Measurements from ENCODE around the gene MCC. TPM values are rescaled to one million over a fixed set of nuclear protein-coding genes. Genes with fewer than 3 reads are reported as not detected.

The MCC gene
- polyA plus RNA-seq, 3 donors from 2014 or later, result 0.53 to 1.2 (median 0.63) TPM

- Mint-ChIP-seq H3K36me3 (no peaks in the 10 kb centered on the region), H3K27ac (no peak overlapping the region), H3K4me3 (no peak overlapping the region)
Observed at GRCh38 chr5:113213551-113214425, 274.5 kb downstream of the MCC start.

GRCh38 chr5:113212244-113212920 lies 275.9 kb downstream of the MCC start:
- Mint-ChIP-seq H3K36me3 (no peaks in the 10 kb centered on the region), H3K4me3 (no peak overlapping the region), H3K9me3 (no peaks in the 10 kb centered on the region), H3K27me3 (ENCODE audit: low read depth in 3 of 3) (peaks cover 0 to 2% (median 2%) of the 10 kb centered on the region in 3 donors), H3K4me1 (no peaks in the 10 kb centered on the region), H3K27ac (no peak overlapping the region)
- no peak for DNase-seq

More at GRCh38 chr5:113213551-113214425, 274.5 kb downstream of the MCC start:
- no peaks in the 10 kb centered on the region for H3K9me3 Mint-ChIP-seq
- peaks cover 0 to 2% (median 2%) of the 10 kb centered on the region in 3 donors for H3K27me3 Mint-ChIP-seq (ENCODE audit: low read depth in 3 of 3)
- DNase-seq, result no peak
- no peaks in the 10 kb centered on the region for H3K4me1 Mint-ChIP-seq

DNA sequence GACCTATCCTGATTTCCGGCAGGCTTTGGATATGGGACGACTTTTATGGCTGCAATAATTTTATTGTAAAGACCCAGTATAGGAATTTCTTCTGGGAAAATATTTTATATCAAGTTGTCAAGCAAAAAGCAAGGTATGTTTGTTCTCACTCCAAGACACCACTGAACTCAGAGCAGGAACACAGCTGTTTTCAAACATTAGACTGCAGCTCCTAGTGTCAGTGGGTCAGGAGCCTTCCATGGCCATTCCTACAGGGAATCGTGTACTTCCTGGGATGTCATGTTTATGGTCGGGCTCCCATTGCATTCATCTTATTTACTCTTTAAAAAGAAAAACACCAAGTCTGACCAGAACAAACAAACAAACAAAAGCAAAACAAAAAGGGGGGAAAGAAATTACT lies 278.8 kb downstream of the MCC start:
- Mint-ChIP-seq H3K27ac (no peak overlapping the region), H3K27me3 (ENCODE audit: low read depth in 3 of 3) (no peaks in the 10 kb centered on the region), H3K4me3 (no peak overlapping the region), H3K36me3 (no peaks in the 10 kb centered on the region), H3K4me1 (no peaks in the 10 kb centered on the region), H3K9me3 (no peaks in the 10 kb centered on the region)
- no peak for DNase-seq

GRCh38 chr5:113205807-113206206 lies 282.4 kb downstream of the MCC start:
- DNase-seq, result no peak
- Mint-ChIP-seq H3K27ac (no peak overlapping the region), H3K4me3 (no peak overlapping the region), H3K36me3 (no peaks in the 10 kb centered on the region), H3K27me3 (ENCODE audit: low read depth in 3 of 3) (no peaks in the 10 kb centered on the region), H3K4me1 (no peaks in the 10 kb centered on the region), H3K9me3 (no peaks in the 10 kb centered on the region)

DNA sequence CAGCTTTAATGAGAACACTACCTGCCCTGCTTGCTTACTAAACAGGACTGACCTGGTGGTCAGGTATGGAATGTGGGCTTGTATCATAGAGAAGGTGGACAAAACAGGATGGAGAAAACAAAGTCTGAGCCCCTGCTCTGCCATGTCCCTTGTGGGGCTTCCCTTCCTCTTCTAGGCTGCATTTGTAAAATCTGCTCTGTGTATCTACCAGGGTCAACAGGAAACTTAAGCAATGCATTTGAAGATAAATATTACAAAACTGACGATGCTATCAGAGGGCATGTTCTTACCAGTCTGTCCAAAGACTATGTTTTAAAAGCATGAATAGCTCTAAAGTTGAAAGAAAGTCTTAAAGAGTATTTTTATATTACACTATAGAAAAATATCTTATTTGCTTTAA lies 282.9 kb downstream of the MCC start:
- H3K4me1 Mint-ChIP-seq, result no peaks in the 10 kb centered on the region
- H3K36me3 Mint-ChIP-seq, result no peaks in the 10 kb centered on the region
- H3K4me3 Mint-ChIP-seq, result no peak overlapping the region
- DNase-seq, result no peak
- H3K9me3 Mint-ChIP-seq, result no peaks in the 10 kb centered on the region
- no peaks in the 10 kb centered on the region for H3K27me3 Mint-ChIP-seq (ENCODE audit: low read depth in 3 of 3)
- no peak overlapping the region for H3K27ac Mint-ChIP-seq

GRCh38 chr5:113204525-113205161 lies 283.6 kb downstream of the MCC start:
- no peaks in the 10 kb centered on the region for H3K9me3 Mint-ChIP-seq
- no peaks in the 10 kb centered on the region for H3K36me3 Mint-ChIP-seq
- no peaks in the 10 kb centered on the region for H3K4me1 Mint-ChIP-seq
- H3K27ac Mint-ChIP-seq, result no peak overlapping the region
- H3K27me3 Mint-ChIP-seq (ENCODE audit: low read depth in 3 of 3), result no peaks in the 10 kb centered on the region
- DNase-seq, result no peak
- H3K4me3 Mint-ChIP-seq, result no peak overlapping the region

DNA sequence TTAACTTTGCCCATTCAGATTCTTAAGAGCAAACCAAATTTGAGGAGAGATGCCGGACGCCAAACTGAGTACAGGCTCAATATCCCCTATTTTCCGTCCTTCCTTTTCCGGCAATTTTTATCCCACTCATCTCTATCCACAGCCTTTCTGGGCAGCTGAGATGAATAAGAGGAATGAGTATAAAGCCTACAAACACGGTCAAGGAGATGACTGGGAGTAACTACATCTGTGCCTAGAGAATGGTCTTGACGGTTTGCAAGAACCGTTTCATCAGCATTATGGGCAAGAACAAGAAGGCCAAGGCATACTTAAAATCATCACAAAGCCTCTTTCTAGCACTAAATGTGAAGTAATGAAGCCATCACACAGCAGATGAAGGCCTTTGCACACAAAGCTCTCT lies 284.3 kb downstream of the MCC start:
- H3K36me3 Mint-ChIP-seq, result no peaks in the 10 kb centered on the region
- peaks cover 0 to 4% (median under 1%) of the 10 kb centered on the region in 3 donors for H3K27me3 Mint-ChIP-seq (ENCODE audit: low read depth in 3 of 3)
- no peaks in the 10 kb centered on the region for H3K9me3 Mint-ChIP-seq
- DNase-seq, result no peak
- no peak overlapping the region for H3K4me3 Mint-ChIP-seq
- no peak overlapping the region for H3K27ac Mint-ChIP-seq
- no peaks in the 10 kb centered on the region for H3K4me1 Mint-ChIP-seq

DNA sequence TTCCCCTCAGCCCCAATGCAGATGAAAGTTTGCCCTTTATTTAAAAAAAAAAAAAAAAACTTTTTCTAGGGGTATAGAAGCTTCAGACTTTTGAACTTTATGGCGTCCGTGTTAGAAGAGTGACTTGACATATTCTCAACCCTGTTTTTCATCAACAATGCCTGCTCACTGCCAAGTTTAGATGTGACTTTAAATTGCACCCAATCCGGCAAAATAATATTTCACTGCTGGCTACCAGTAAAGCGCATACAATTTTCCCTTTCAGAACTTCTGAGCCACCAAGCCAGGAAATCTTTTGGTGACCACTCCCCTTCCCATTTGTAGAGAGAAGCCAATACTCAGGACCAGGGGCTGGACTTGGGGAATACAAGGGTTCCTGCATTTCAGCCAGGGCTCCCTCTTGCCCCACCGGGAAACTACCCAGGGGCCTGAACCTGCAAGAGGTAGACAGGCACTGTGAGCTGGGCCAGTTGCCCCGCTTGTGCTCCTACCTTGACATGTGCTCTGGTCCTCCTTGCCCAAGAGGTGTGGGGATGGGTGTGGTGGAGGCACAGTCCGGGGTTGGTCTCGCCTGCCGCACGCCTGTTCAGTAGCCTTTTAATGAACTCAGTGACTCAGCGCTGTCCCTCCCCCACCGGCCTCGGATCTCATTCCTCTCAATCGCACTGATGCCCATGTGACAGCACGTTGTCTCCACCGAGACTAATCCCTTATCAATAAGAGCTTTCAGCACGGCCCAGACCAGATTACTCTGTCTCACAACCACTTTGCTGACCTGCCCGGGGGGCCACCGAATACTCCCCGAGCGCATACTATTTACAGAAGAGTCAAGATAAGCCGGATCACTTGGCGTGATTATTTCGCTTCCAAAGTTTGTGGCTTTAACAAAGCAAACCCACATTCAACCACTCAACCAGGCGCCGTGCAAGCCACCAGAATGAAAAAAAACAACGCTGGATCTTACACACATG lies 285.2 kb downstream of the MCC start:
- Mint-ChIP-seq H3K9me3 (no peaks in the 10 kb centered on the region), H3K27ac (no peak overlapping the region), H3K36me3 (no peaks in the 10 kb centered on the region), H3K27me3 (ENCODE audit: low read depth in 3 of 3) (peaks cover 0 to 4% (median 3%) of the 10 kb centered on the region in 3 donors), H3K4me3 (no peak overlapping the region), H3K4me1 (no peaks in the 10 kb centered on the region)
- DNase-seq, result no peak

DNA sequence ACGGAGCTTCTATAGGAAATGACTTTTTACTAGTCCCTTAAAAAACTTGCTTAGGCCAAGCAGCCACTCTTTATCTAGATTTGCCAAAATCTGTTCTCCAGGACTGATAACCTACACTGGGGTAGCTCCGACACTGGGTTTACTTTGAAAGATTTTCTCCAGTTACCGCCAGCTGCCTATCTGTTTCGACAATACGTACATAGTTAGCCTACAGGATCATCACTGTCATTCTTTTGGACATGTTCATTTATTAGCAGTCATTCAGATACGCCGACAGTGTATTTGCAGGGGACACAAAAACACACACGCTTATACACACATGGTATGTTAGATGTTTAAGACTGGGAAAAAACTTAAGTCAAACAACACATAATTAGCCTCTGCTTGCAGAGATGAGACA lies 286.0 kb downstream of the MCC start:
- no peak for DNase-seq
- H3K4me3 Mint-ChIP-seq, result no peak overlapping the region
- no peaks in the 10 kb centered on the region for H3K36me3 Mint-ChIP-seq
- H3K9me3 Mint-ChIP-seq, result peaks cover 0 to 1% (median 0%) of the 10 kb centered on the region in 6 donors
- H3K27ac Mint-ChIP-seq, result no peak overlapping the region
- H3K27me3 Mint-ChIP-seq (ENCODE audit: low read depth in 3 of 3), result peaks cover 0 to 4% (median 3%) of the 10 kb centered on the region in 3 donors
- H3K4me1 Mint-ChIP-seq, result no peaks in the 10 kb centered on the region

- H3K27me3 Mint-ChIP-seq (ENCODE audit: low read depth in 3 of 3), result peaks cover 0 to 4% (median 3%) of the 10 kb centered on the region in 3 donors
- H3K27ac Mint-ChIP-seq, result no peak overlapping the region
- H3K4me1 Mint-ChIP-seq, result no peaks in the 10 kb centered on the region
Observed at GRCh38 chr5:113201715-113202114, 286.5 kb downstream of the MCC start.

GRCh38 chr5:113199122-113199905 lies 288.9 kb downstream of the MCC start:
- H3K4me1 Mint-ChIP-seq, result no peaks in the 10 kb centered on the region
- H3K36me3 Mint-ChIP-seq, result no peaks in the 10 kb centered on the region

More at GRCh38 chr5:113201715-113202114, 286.5 kb downstream of the MCC start:
- DNase-seq, result no peak
- H3K9me3 Mint-ChIP-seq, result peaks cover 0 to 1% (median 0%) of the 10 kb centered on the region in 6 donors
- H3K36me3 Mint-ChIP-seq, result no peaks in the 10 kb centered on the region
- no peak overlapping the region for H3K4me3 Mint-ChIP-seq

DNA sequence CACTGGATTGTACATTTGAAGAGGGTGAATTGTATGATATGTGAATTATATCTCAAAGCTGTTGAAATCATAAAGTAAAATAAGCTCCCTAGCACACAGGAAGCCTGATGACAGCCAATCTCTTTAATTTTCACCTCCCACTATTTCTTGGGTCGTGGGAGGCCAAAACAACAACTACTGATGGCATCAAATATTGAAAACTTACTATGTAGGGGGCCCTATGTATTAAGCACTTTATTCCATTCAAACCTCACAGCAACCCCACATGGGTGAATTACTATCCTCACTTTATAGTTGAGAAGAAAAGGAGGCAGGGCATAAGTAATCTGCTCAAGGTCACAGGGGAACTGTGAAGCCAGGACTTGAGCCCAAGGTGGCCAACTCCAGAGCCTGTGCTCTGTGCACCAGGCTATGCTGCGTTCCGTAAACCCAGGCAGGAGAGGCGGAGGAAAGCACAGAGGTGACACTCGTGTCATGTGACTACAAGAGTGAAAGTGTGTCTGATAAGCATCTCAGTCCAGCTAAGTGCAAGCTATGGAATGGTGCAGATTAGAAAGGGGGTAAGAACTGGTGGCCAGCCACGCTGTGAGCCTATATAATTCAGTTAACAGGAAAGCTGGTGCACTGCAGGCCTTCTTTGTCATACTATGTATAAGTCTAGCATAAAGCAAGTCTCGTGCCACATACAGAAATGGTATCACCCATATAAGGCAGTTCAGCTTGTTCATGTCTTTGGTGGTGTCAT lies 290.6 kb downstream of the MCC start:
- peaks cover 0 to 1% (median 0%) of the 10 kb centered on the region in 6 donors for H3K9me3 Mint-ChIP-seq
- no peak overlapping the region for H3K4me3 Mint-ChIP-seq
- peaks cover 1 to 4% (median 3%) of the 10 kb centered on the region in 3 donors for H3K27me3 Mint-ChIP-seq (ENCODE audit: low read depth in 3 of 3)
- H3K4me1 Mint-ChIP-seq, result no peaks in the 10 kb centered on the region
- no peaks in the 10 kb centered on the region for H3K36me3 Mint-ChIP-seq
- no peak for DNase-seq
- H3K27ac Mint-ChIP-seq, result no peak overlapping the region

More at GRCh38 chr5:113199122-113199905, 288.9 kb downstream of the MCC start:
- H3K4me3 Mint-ChIP-seq, result no peak overlapping the region
- no peak overlapping the region for H3K27ac Mint-ChIP-seq
- no peak for DNase-seq
- H3K27me3 Mint-ChIP-seq (ENCODE audit: low read depth in 3 of 3), result peaks cover under 1 to 4% (median 3%) of the 10 kb centered on the region in 3 donors
- H3K9me3 Mint-ChIP-seq, result peaks cover 0 to 1% (median 0%) of the 10 kb centered on the region in 6 donors

Measured in immature natural killer cell (primary cell).